Stimulated activated memory B cell treated with anti-CD40 and anti-IgM and Interleukin-4, amounts not matched to agents 10 μg/mL and 1 μg/mL and 100 μg/mL, for 72 hours (primary cell): ENCODE data around the gene ZNF543.
A peak's percentile ranks its signal among the peaks of the same experiment; 100 is the strongest.
"Not testable (repeated sequence)": the region's sequence is repeated elsewhere in the genome, so short reads cannot be mapped to it uniquely, and the experiment has no call there.

ENCODE experiments used
- ATAC-seq: fragments of 150-1000 bp; cut with Tn5 transposase; 2 replicates; pipeline ENCODE4 v1.10.0; 2021
- H3K27ac Mint-ChIP-seq: one replicate; pipeline ENCODE4 v1.8.0; 2022; ENCODE audit warnings: mild to moderate bottlenecking, mixed read lengths
- H3K27me3 Mint-ChIP-seq: one replicate; pipeline ENCODE4 v1.8.0; 2022; ENCODE audit warnings: mixed read lengths
- H3K36me3 Mint-ChIP-seq: one replicate; pipeline ENCODE4 v1.8.0; 2022; ENCODE audit warnings: mixed read lengths
- H3K4me1 Mint-ChIP-seq: one replicate; pipeline ENCODE4 v1.8.0; 2022; ENCODE audit warnings: mixed read lengths
- H3K4me3 Mint-ChIP-seq: one replicate; pipeline ENCODE4 v1.8.0; 2022; ENCODE audit warnings: mild to moderate bottlenecking, moderate library complexity, mixed read lengths
- H3K9me3 Mint-ChIP-seq: one replicate; pipeline ENCODE4 v1.8.0; 2022; ENCODE audit warnings: mixed read lengths

ZNF543 gene

DNA sequence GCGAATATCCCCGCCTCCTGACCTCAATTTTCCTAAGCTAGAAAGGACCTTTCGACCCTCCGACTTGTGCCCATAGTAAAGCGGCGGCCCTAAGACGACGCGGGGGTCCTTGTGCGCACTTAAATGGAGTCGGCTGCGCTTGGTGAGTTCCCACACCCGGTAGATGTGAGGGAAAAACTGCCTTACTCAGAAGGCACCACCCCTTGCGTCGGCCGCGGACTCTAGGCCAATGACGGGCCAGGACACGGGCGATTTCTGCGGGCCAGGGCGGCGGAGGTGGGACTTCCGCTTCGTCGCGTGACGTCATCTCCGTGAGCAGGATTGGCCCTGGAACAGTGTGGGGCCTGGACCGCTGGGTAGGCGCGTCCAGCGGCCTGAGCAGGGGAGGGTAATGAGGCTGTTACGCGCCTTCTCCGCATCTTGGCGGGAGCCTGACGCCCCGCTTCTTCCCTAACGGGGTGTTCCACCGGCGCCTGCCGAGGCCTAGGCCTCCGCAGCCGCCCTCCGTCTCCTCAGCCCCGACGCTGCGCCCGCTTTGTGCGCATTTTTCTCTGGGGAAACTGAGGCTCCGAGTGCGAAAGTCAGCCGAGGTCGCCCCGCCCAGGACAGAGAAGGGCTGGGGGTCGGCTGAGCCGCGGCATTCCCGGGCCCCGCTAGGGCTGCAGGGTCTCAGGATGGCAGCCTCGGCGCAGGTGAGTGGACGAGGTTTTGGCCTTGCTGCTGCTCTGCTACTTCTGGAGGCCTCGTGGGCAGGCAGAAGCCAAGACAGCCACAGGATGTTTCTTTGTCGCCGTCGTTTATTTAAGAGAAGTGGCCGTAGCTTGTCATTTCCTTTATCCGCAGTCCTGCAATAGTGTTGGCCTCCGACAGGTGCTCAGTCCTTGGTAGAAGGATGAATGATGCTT is at the start of gene ZNF543:
ZNF543 (plus strand) TSS at position 293 of the 905 bp plus-strand sequence; CDS start at position 675, 382 bp downstream.
- ATAC-seq, result peak; percentile 100
- peaks cover 41% of the 10 kb centered on the region for H3K4me1 Mint-ChIP-seq
- peaks cover 36% of the 10 kb centered on the region for H3K36me3 Mint-ChIP-seq
- peaks cover 13% of the 10 kb centered on the region for H3K27me3 Mint-ChIP-seq
- H3K4me3 Mint-ChIP-seq, result peak within 1 kb of the TSS; percentile 96
- H3K9me3 Mint-ChIP-seq, result no peaks in the 10 kb centered on the region
- H3K27ac Mint-ChIP-seq, result peak within 1 kb of the TSS; percentile 95

DNA sequence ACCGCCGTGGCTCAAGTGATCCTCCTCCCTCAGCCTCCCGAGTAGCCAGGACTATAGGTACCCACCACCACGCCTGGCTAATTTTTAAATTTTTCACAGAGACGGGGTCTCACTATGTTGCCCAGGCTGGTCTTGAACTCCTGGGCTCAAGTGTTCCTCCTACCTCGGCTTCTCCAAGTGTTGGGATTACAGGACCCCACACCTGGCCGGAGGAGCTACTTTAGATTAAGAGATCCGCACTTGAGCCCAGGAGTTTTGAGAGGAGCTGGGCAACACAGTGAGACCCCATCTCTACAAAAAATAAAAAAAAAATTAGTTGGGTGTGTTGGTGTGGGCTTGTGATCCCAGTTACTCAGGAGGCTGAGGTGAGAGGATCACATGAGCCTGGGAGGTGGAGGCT is 49.0 kb upstream of the ZNF543 start:
- H3K36me3 Mint-ChIP-seq, result peaks cover 25% of the 10 kb centered on the region
- H3K27me3 Mint-ChIP-seq, result no peaks in the 10 kb centered on the region
- no peaks in the 10 kb centered on the region for H3K9me3 Mint-ChIP-seq
- no peak for ATAC-seq
- H3K27ac Mint-ChIP-seq, result peak overlapping the region; percentile 9
- H3K4me1 Mint-ChIP-seq, result peaks cover 60% of the 10 kb centered on the region
- no peak overlapping the region for H3K4me3 Mint-ChIP-seq

DNA sequence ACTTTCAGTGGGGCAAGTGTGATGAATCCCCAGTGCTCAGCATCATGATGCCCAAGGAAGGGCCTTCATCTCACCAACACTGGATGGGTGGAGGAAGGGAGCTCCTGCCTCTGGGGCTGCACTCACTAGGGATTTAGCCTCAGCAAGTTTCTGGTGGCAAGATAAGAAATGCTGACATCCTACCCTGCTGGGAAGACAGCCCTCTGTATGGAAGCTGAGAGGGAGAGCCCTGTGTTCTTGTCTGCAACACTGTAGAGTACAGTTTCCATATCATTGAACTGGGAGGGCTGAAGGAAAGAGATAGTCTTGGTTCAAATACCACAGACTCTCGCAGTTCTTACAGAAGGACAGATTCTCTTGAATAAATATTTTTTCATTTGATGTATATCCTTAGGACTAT is 47.3 kb upstream of the ZNF543 start:
- no peak for ATAC-seq
- peak overlapping the region; percentile 78 for H3K27ac Mint-ChIP-seq
- peaks cover 17% of the 10 kb centered on the region for H3K36me3 Mint-ChIP-seq
- H3K4me3 Mint-ChIP-seq, result no peak overlapping the region
- H3K9me3 Mint-ChIP-seq, result no peaks in the 10 kb centered on the region
- no peaks in the 10 kb centered on the region for H3K27me3 Mint-ChIP-seq
- peaks cover 48% of the 10 kb centered on the region for H3K4me1 Mint-ChIP-seq

DNA sequence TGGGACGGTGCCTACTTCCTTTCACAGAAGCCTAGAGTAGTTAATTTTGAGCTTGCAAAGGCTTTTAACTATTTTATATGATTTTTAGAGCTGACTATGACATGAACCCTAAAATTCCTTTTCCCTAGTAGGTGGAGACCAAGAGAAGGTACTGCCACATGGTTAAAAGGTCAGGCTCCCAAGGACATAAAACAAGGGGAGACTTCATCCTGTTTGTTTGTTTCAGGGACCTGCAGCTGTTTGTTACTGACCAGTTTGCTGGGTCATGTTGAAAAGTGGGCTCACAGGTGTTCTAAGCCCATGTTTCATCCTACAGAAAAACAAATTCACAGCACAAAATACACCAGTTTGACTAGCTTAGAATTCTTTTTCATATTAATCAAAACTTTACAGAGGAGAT is 43.8 kb upstream of the ZNF543 start:
- no peaks in the 10 kb centered on the region for H3K9me3 Mint-ChIP-seq
- no peak overlapping the region for H3K4me3 Mint-ChIP-seq
- H3K27ac Mint-ChIP-seq, result peak overlapping the region; percentile 89
- ATAC-seq, result no peak
- H3K4me1 Mint-ChIP-seq, result peaks cover 30% of the 10 kb centered on the region
- H3K27me3 Mint-ChIP-seq, result no peaks in the 10 kb centered on the region
- peaks cover 23% of the 10 kb centered on the region for H3K36me3 Mint-ChIP-seq

DNA sequence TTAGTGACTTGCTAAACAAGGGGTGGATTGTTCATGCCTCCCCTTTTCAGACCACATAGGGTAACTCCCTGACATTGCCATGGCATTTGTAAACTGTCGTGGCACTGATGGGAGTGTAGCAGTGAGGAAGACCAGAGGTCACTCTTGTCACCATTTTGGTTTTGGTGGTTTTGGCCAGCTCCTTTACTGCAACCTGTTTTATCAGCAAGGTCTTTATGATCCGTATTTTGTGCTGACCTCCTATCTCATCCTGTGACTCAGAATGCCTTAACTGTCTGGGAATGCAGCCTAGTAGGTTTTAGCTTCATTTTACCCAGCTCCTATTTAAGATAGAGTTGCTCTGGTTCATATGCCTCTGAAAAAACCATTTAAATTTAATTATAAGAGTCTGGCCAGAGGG is 41.8 kb upstream of the ZNF543 start:
- H3K4me1 Mint-ChIP-seq, result peaks cover 35% of the 10 kb centered on the region
- H3K27ac Mint-ChIP-seq, H3K27me3 Mint-ChIP-seq, H3K9me3 Mint-ChIP-seq, H3K4me3 Mint-ChIP-seq, ATAC-seq: not testable (repeated sequence)
- peaks cover 19% of the 10 kb centered on the region for H3K36me3 Mint-ChIP-seq

DNA sequence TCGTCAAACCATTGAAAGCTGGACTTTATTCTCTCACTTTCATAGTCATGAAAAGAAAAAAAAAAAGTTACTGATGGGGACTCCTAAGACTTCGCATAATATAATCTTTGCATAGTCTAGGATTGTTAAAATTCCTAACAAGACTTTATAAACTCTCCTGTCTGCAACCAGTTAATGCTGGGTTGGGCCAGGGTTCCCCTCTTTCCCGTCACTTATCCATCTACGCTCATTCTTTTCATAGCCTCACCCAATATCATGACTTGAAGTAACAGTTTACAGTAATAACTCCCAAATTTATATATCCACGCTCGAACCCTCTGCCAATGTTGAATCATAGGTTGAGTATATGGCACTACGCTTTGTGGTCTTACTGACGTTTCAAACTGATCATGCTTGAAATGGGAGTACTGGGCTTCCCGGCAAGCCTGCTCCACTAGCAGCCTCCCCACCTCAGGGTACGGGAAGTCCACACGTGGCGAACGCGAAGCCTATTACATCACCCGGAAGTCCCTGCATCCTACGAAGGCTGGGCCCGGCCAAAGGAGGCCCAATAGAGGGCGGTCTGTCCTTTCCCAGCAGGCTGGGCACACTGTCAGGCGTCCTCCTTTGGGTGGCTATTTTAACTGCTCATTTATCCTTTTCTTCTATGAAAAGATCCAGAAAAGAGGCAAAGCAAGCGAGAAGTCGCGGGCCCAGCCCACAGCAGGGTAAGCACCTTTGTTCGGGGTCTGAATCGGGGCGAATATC is 40.7 kb upstream of the ZNF543 start:
- Mint-ChIP-seq H3K4me3 (peak overlapping the region; percentile 48), H3K27me3 (no peaks in the 10 kb centered on the region), H3K27ac (no peak overlapping the region), H3K9me3 (no peaks in the 10 kb centered on the region), H3K36me3 (peaks cover 19% of the 10 kb centered on the region), H3K4me1 (peaks cover 32% of the 10 kb centered on the region)
- peak; percentile 86 for ATAC-seq

DNA sequence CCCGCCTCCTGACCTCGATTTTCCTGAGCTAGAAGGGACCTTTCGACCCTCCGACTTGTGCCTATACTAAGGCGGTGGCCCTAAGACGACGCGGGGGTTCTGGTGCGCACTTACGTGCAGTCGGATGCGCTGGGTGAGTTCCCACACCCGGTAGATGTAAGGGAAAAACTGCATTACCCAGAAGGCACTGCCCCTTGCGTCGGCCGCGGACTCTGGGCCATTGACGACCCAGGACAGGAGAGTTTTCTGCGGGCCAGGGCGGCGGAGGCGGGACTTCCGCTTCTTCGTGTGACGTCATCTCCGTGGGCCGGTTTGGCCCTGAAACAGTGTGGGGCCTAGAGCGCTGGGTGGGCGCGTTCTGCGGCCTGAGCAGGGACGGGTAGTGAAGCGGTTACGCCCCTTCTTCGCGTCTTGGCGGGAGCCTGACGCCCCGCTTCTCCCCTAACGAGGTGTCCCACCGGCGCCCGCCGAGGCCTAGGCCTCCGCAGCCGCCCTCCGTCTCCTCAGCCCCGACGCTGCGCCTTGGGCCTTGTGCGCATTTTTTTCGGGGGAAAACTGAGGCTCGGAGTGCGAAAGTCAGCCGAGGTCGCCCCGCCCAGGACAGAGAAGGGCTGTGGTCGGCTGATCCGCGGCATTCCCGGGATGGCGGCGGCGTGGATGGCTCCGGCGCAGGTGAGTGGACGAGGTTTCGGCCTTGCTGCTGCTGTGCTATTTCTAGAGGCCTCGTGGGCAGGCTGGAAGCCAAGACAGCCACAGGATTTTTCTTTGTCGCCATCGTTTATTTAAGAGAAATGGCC is 39.9 kb upstream of the ZNF543 start, which contains the start of gene ZNF460:
ZNF460 (plus strand) TSS at position 321 of the 797 bp plus-strand sequence; CDS start at position 643, 322 bp downstream.
- H3K27ac Mint-ChIP-seq, result no peak within 1 kb of the TSS
- ATAC-seq, result peak; percentile 94
- no peak within 1 kb of the TSS for H3K4me3 Mint-ChIP-seq
- H3K36me3 Mint-ChIP-seq, result peaks cover 25% of the 10 kb centered on the region
- H3K9me3 Mint-ChIP-seq, result no peaks in the 10 kb centered on the region
- H3K27me3 Mint-ChIP-seq, result no peaks in the 10 kb centered on the region
- H3K4me1 Mint-ChIP-seq, result peaks cover 37% of the 10 kb centered on the region

DNA sequence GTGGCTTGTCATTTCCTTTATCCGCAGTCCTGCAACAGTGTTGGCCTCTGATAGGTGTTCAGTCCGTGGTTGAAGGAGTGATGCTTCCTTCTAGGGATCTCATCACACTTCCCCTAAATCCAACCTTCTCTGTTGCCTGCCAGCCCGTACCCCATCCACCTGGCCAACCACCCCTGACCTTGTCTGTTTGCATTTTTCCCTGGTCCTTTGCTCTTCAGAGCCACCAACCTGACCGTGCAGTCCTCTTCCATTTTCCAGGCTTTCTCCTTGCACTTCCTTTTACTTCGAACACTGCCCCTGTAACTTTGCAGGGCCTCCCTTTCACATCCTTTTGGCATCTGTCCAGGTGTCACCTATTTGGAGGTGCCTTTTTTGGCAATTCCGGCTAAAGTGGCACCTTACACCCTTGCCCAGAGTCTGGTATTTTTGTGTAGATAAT is 39.3 kb upstream of the ZNF543 start:
- ATAC-seq, result no peak
- H3K4me3 Mint-ChIP-seq, result no peak overlapping the region
- no peak overlapping the region for H3K27ac Mint-ChIP-seq
- H3K36me3 Mint-ChIP-seq, result peaks cover 31% of the 10 kb centered on the region
- H3K4me1 Mint-ChIP-seq, result peaks cover 37% of the 10 kb centered on the region
- H3K27me3 Mint-ChIP-seq, result no peaks in the 10 kb centered on the region
- no peaks in the 10 kb centered on the region for H3K9me3 Mint-ChIP-seq

DNA sequence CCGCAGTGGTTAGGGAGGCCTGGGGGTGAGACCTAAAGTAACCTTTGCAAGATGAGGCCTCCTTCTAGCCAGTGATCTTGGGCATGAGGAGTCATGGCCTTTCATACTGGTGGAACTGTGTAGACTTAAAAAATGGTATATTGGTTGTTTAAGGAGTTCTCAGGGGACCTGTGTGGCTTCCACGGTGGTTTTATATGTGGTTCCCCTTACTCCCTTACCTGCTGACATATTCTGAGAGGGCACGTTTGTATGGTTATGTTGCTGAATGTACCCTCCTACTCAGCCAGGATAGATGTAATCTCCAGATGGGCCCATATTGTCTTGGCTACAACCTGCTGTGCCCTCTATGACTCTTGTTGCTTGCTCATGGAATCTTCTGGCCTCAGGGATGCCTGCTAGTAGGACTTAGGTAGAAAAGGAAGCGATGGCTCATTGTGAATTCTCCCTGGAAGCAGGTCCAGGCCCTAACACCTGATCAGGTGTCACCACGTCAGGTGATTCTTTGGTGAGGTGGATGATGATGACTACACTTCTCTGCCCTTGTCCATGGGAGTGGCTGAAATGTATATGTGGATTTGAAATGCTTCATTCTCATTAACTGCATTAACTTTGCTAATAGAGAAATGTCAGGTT is 38.1 kb upstream of the ZNF543 start:
- peak; percentile 64 for ATAC-seq
- Mint-ChIP-seq H3K4me3 (no peak overlapping the region), H3K27ac (no peak overlapping the region), H3K4me1 (peaks cover 38% of the 10 kb centered on the region), H3K36me3 (peaks cover 41% of the 10 kb centered on the region), H3K27me3 (no peaks in the 10 kb centered on the region), H3K9me3 (no peaks in the 10 kb centered on the region)

DNA sequence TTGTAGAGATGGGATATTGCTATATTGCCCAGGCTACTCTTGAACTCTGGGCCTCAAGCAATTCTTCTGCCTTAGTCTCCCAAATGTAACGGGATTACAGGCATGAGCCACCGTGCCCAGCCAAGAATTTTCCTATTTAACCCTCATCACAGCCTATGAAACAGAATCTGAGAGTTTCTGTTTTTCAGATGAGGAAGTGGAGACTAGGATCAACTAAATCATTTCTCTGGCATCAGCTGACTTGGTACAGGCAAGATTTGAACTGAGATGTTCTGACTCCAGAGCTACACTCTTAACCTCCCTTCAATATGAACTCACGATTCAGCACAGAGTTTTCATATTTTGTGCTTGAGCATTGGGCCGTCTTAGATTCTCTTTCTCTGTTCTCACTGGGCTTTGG is 31.9 kb upstream of the ZNF543 start:
- Mint-ChIP-seq H3K27ac (peak overlapping the region; percentile 37), H3K9me3 (peaks cover 3% of the 10 kb centered on the region), H3K36me3 (peaks cover 83% of the 10 kb centered on the region), H3K27me3 (no peaks in the 10 kb centered on the region), H3K4me1 (peaks cover 39% of the 10 kb centered on the region), H3K4me3 (no peak overlapping the region)
- ATAC-seq, result no peak

DNA sequence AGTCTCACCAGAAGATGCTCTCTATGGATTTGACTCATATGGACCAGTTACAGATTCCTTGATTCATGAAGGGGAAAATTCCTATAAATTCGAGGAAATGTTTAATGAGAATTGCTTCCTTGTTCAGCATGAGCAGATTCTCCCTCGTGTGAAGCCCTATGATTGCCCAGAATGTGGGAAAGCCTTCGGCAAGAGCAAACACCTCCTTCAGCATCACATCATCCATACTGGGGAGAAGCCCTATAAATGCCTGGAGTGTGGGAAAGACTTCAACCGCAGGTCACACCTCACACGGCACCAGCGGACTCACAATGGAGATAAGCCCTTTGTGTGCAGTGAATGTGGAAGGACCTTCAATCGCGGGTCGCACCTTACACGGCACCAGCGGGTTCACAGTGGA is 29.3 kb upstream of the ZNF543 start:
- Mint-ChIP-seq H3K27me3 (no peaks in the 10 kb centered on the region), H3K27ac (no peak overlapping the region), H3K4me1 (peaks cover 40% of the 10 kb centered on the region), H3K4me3 (no peak overlapping the region), H3K9me3 (peaks cover 7% of the 10 kb centered on the region), H3K36me3 (peaks cover 90% of the 10 kb centered on the region)
- ATAC-seq, result no peak

DNA sequence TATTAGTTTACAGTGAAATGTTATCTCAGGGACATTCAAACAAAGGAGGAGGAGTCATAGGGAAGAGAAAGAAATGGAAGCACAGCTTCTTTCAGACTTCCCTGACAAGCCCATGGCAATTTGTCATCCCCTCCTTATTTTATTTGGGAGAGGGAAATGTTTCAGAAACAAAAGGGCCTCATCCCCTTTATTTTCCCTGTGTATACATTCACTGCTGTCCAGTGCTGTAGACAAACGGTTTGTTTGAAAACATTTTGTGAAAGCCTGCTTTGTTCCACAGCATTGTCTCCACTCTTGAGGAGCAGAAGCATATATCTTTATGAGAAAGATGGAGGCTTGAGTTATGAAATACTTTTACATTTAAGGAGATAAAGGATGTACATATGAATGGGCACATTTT is 27.7 kb upstream of the ZNF543 start:
- Mint-ChIP-seq H3K36me3 (peaks cover 91% of the 10 kb centered on the region), H3K9me3 (peaks cover 7% of the 10 kb centered on the region), H3K27ac (no peak overlapping the region), H3K27me3 (no peaks in the 10 kb centered on the region), H3K4me3 (no peak overlapping the region), H3K4me1 (peaks cover 44% of the 10 kb centered on the region)
- ATAC-seq, result no peak

DNA sequence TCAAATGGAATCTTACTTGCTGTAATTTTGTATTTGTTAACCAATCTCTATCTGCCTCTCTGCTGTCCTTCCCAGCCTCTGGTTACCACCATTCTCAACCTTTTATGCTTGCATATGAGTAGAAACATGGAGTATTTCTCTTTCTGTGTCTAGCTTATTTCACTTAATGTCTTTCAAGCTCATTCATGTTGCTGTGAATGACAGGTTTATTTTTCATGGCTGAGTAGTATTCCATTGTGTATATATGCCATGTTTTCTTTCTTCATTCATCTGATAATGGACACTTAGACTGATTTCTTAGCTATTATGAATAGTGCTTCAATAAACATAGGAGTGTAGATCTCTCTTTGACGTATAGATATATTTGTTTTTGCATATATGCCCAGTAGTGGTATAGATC is 26.6 kb upstream of the ZNF543 start:
- Mint-ChIP-seq H3K4me3 (no peak overlapping the region), H3K9me3 (peaks cover 7% of the 10 kb centered on the region)
- no peak for ATAC-seq

DNA sequence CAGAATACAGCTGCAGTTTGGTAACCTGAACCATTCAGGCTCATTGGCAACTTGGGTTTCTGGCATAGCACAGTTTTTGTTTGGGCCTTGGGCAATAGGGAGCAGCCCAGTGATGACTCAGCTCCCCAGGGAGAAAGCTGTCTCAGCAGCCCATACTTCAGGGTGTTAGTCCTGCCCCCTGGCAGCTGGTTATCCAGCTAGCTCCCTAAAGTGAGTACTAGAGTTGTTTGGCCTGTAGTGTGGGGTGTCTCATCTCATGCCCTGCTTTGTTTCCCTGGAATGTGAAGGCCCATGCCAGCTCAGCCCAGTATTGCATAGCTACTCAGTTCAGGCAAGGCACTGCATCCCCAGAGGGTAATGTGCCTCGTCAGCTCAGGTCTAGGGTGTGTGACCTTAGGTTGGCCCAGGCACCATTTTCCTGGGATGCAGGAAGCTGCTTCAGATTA is 18.2 kb upstream of the ZNF543 start:
- Mint-ChIP-seq H3K36me3 (peaks cover 66% of the 10 kb centered on the region), H3K27me3 (no peaks in the 10 kb centered on the region)
- ATAC-seq, result no peak

More for the DNA sequence above, 26.6 kb upstream of the ZNF543 start:
- H3K4me1 Mint-ChIP-seq, result peaks cover 38% of the 10 kb centered on the region
- no peaks in the 10 kb centered on the region for H3K27me3 Mint-ChIP-seq
- H3K27ac Mint-ChIP-seq, result no peak overlapping the region
- H3K36me3 Mint-ChIP-seq, result peaks cover 92% of the 10 kb centered on the region

More for the DNA sequence above, 18.2 kb upstream of the ZNF543 start:
- Mint-ChIP-seq H3K4me1 (peaks cover 37% of the 10 kb centered on the region), H3K9me3 (no peaks in the 10 kb centered on the region), H3K27ac (no peak overlapping the region), H3K4me3 (no peak overlapping the region)
